ENCODE results near the gene CTDSPL.

Gene CTDSPL

GRCh38 chr3:38015984-38016383 is 154.3 kb downstream of the CTDSPL start:
- DNase-seq (ENCODE audit: low spot score) (no peak), FAIRE-seq (no peak)

GRCh38 chr3:38016410-38016809 is 154.7 kb downstream of the CTDSPL start:
- no peak for FAIRE-seq
- DNase-seq (ENCODE audit: low spot score): no peak

- no peak for DNase-seq (ENCODE audit: low spot score)
- FAIRE-seq: no peak
Measured at GRCh38 chr3:38016847-38017444, 155.3 kb downstream of the CTDSPL start.

GRCh38 chr3:38017445-38018295 is 156.0 kb downstream of the CTDSPL start:
- FAIRE-seq (no peak), DNase-seq (ENCODE audit: low spot score) (no peak)

GRCh38 chr3:38018296-38019266 is 156.9 kb downstream of the CTDSPL start:
- no peak for FAIRE-seq
- no peak for DNase-seq (ENCODE audit: low spot score)

- no peak for DNase-seq (ENCODE audit: low spot score)
- FAIRE-seq: no peak
Measured at GRCh38 chr3:38019658-38020341, 158.1 kb downstream of the CTDSPL start.

GRCh38 chr3:38020342-38020726 is 158.7 kb downstream of the CTDSPL start:
- DNase-seq (ENCODE audit: low spot score) (no peak), FAIRE-seq (no peak)

GRCh38 chr3:38021196-38021595 is 159.5 kb downstream of the CTDSPL start:
- no peak for FAIRE-seq
- DNase-seq (ENCODE audit: low spot score): no peak

- no peak for DNase-seq (ENCODE audit: low spot score)
- FAIRE-seq: no peak
Measured at GRCh38 chr3:38022301-38022700, 160.6 kb downstream of the CTDSPL start.

- DNase-seq (ENCODE audit: low spot score) (no peak), FAIRE-seq (no peak)
Measured at GRCh38 chr3:38022896-38023709, 161.4 kb downstream of the CTDSPL start.

GRCh38 chr3:38026856-38027255 is 165.2 kb downstream of the CTDSPL start:
- FAIRE-seq (no peak), DNase-seq (ENCODE audit: low spot score) (no peak)

GRCh38 chr3:38027466-38028465 is 166.1 kb downstream of the CTDSPL start:
- DNase-seq (ENCODE audit: low spot score) (no peak), FAIRE-seq (no peak)

- no peak for DNase-seq (ENCODE audit: low spot score)
- FAIRE-seq: no peak
Measured at GRCh38 chr3:38028621-38029361, 167.1 kb downstream of the CTDSPL start.

GRCh38 chr3:38029400-38030125 is 167.9 kb downstream of the CTDSPL start, which contains the start of gene PLCD1:
Gene PLCD1, minus strand, starts transcription at chr3:38029642. Its CDS starts 103 bp downstream, at chr3:38029539.
- FAIRE-seq (no peak), DNase-seq (ENCODE audit: low spot score) (no peak)

- DNase-seq (ENCODE audit: low spot score) (no peak), FAIRE-seq (no peak)
Measured at GRCh38 chr3:38030126-38031021, 168.7 kb downstream of the CTDSPL start.
